ENCODE data around the gene TSPAN6. TPM values are rescaled to one million over a fixed set of nuclear protein-coding genes. Genes with fewer than 3 reads are reported as not detected.

Gene TSPAN6
- total and polyA plus RNA-seq, 2 of the 13 experiments (the other 11 are each of a cell fraction or from before 2014, with no cell fraction given), result 78.9 to 133 TPM

GRCh38 chrX:100674705-100675104 is 38.1 kb upstream of the TSPAN6 start (continued):
- TF ChIP-seq FOXM1 (CRISPR knock-in tag; IDR thresholded peaks at IDR 0.05) (no peak), NR1H2 (CRISPR knock-in tag; IDR thresholded peaks at IDR 0.05; ENCODE audit: borderline replicate concordance, low read depth) (no peak), KLF15 (CRISPR knock-in tag; IDR thresholded peaks at IDR 0.05; ENCODE audit: borderline replicate concordance) (no peak), ZNF30 (CRISPR knock-in tag; IDR thresholded peaks at IDR 0.05) (no peak), TFDP1 (CRISPR knock-in tag; IDR thresholded peaks at IDR 0.05; ENCODE audit: borderline replicate concordance) (no peak), FOXO4 (CRISPR knock-in tag; conservative IDR thresholded peaks at IDR 0.05) (no peak)

GRCh38 chrX:100673397-100673953 is 36.9 kb upstream of the TSPAN6 start:
- FAIRE-seq (no peak), DNase-seq (ENCODE audit: low spot score) (no peak), ATAC-seq (no peak)
- no peak overlapping the region for H3K4me2 ChIP-seq (ENCODE audit: low read depth, low read length)
- H2AFZ ChIP-seq (ENCODE audit: low read length), result no peak overlapping the region
- no TSS peak for BruUV-seq (replicated peaks)
- H3K27ac ChIP-seq (ENCODE audit: extremely low read length, insufficient read depth, low read length), result no peak overlapping the region
- no peaks in the 10 kb centered on the region for H3K9me3 ChIP-seq (ENCODE audit: low read length)
- peaks cover 10% of the 10 kb centered on the region for H3K4me1 ChIP-seq (ENCODE audit: insufficient read depth, low read length)
- H3K27me3 ChIP-seq (ENCODE audit: control insufficient read depth in 1 of 2, insufficient read depth in 2 of 2, low read length in 2 of 2), result no peaks in the 10 kb centered on the region
- POLR2A ChIA-PET, result no interaction called here
- TF ChIP-seq ZBTB21 (CRISPR knock-in tag; IDR thresholded peaks at IDR 0.05) (no peak), FIP1L1 (IDR thresholded peaks at IDR 0.05; ENCODE audit: borderline replicate concordance, insufficient read depth, low read depth, low read length) (no peak), MZF1 (CRISPR knock-in tag; IDR thresholded peaks at IDR 0.05; ENCODE audit: borderline replicate concordance) (no peak), DNMT3B (CRISPR knock-in tag; conservative IDR thresholded peaks at IDR 0.05) (no peak), ZBTB38 (CRISPR knock-in tag; IDR thresholded peaks at IDR 0.05) (no peak), CBX1 (IDR thresholded peaks at IDR 0.05; ENCODE audit: low read depth) (no peak), CBFB (CRISPR knock-in tag; IDR thresholded peaks at IDR 0.05) (no peak), ZFY (CRISPR knock-in tag; IDR thresholded peaks at IDR 0.05) (no peak), ZNF274 (CRISPR knock-in tag; IDR thresholded peaks at IDR 0.05) (no peak), ZNF251 (CRISPR knock-in tag; IDR thresholded peaks at IDR 0.05) (no peak), RNF2 (conservative IDR thresholded peaks at IDR 0.05; ENCODE audit: low read depth) (no peak), RCOR2 (CRISPR knock-in tag; IDR thresholded peaks at IDR 0.05) (no peak), TBL1XR1 (IDR thresholded peaks at IDR 0.05; ENCODE audit: borderline replicate concordance, low read length, partially characterized antibody) (no peak), ZC3H13 (CRISPR knock-in tag; IDR thresholded peaks at IDR 0.05) (no peak), ZNF230 (CRISPR knock-in tag; IDR thresholded peaks at IDR 0.05) (no peak), ZNF891 (CRISPR knock-in tag; IDR thresholded peaks at IDR 0.05) (no peak), HES4 (CRISPR knock-in tag; IDR thresholded peaks at IDR 0.05; ENCODE audit: borderline replicate concordance) (no peak)
- in situ Hi-C loops (cut with HindIII; ENCODE audit: extremely low pct_ligation_motif_present, low pct_unique_long_range_greater_than_20kb) (no loop called here), intact Hi-C loops (cut with micrococcal nuclease; ENCODE audit: unreplicated experiment) (no loop called here)
- WGBS (ENCODE audit: low lambda C conversion rate), result 73% methylated on average over 3 of the region's 3 CpGs
- H3K36me3 ChIP-seq (replicated peaks in 1 of 2; ENCODE audit: control insufficient read depth in 1 of 2, insufficient read depth in 2 of 2, low read length in 2 of 2), result no peaks in the 10 kb centered on the region
- CTCF ChIA-PET (ENCODE audit: low intra/inter-chr PET ratio, low total read pairs), result no interaction called here
- no peak overlapping the region for H3K4me3 ChIP-seq (replicated peaks in 1 of 3; ENCODE audit: insufficient read depth in 1 of 3, low read depth in 2 of 3, low read length in 3 of 3)
- no peaks in the 10 kb centered on the region for H4K20me1 ChIP-seq (ENCODE audit: insufficient read depth, low read length)
- H3K9ac ChIP-seq (ENCODE audit: insufficient read depth, low read depth, low read length), result no peak overlapping the region
- no peaks in the 10 kb centered on the region for H3K79me2 ChIP-seq (ENCODE audit: insufficient read depth, low read length)

All from HepG2 (cell line).